GM12865 (cell line): Measurements from ENCODE around the gene FMN2.

Source experiments
- DNase-seq: peaks from one replicate; pipeline ENCODE4 v3.0.0; 2010; ENCODE audit warnings: low read depth
- H3K4me3 ChIP-seq: 2 replicates; pipeline ENCODE4 v1.5.1; 2011; ENCODE audit warnings: mild to moderate bottlenecking, low read depth, low read length, control low read depth
- TF ChIP-seq, protein P1 (sequence below): IDR thresholded peaks from 2 replicates; pipeline ENCODE4 v1.5.1; 2011; ENCODE audit warnings: low read length, control low read depth, low read depth, inconsistent platforms; ENCODE audit not compliant: insufficient read depth; ENCODE audit errors: missing control alignments

Gene FMN2

DNA sequence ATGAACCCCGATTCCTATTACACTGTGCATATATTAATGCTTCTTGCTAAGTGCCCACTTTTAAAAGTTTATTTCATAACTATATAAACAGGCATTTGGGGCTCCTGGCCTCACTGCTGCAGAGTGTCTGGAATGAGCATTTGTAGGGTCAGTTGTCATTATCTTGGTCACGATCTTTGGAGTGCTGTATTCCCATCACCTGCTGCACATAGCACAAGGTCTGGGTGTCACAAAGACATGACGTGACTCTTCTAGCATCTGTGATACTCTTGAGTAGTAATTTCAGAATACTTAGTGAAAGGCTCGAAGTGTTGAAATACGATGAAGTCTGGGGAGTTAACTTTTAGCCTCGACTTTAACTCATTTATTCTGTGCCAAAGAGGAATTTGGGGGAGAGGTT, 186.4 kb downstream of the FMN2 start:
- DNase-seq, result no peak
- no peak overlapping the region for H3K4me3 ChIP-seq
- TF ChIP-seq, protein P1, sequence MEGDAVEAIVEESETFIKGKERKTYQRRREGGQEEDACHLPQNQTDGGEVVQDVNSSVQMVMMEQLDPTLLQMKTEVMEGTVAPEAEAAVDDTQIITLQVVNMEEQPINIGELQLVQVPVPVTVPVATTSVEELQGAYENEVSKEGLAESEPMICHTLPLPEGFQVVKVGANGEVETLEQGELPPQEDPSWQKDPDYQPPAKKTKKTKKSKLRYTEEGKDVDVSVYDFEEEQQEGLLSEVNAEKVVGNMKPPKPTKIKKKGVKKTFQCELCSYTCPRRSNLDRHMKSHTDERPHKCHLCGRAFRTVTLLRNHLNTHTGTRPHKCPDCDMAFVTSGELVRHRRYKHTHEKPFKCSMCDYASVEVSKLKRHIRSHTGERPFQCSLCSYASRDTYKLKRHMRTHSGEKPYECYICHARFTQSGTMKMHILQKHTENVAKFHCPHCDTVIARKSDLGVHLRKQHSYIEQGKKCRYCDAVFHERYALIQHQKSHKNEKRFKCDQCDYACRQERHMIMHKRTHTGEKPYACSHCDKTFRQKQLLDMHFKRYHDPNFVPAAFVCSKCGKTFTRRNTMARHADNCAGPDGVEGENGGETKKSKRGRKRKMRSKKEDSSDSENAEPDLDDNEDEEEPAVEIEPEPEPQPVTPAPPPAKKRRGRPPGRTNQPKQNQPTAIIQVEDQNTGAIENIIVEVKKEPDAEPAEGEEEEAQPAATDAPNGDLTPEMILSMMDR, result no peak

DNA sequence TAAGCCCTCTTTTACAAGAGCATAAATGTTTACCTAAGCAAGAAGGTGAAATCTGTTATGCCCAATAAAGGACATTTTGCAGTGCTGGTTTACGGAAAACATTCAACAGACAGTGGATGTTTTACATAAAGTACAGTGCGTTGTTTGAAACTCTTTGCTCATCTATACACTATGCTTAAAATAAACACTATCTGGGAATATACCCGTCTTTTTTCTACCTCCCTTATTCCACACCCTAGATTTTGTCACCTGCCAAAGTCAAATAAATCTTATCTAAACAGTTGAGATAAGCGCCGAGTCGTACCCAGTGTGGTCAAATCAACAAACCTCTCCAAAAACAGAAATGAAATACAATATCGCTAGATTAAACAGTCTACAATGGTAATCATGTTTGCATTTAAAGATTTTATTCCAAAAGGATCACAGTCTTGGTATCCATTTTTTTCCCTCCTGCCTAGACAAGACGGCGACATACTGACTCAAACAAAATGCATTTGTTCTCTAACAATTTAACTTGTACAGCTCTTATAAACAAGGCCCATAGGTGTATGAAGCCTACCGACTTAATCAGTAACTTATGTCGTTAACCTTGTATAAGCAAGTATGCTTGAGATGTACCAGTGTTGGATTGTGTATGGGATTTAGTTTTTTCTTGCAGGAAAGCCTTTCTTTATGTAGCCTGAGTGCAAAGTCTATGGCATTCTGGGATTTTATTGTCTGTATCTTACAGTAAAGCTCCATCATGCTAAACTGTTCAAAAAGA, 189.1 kb downstream of the FMN2 start:
- no peak overlapping the region for H3K4me3 ChIP-seq
- no peak for DNase-seq
- TF ChIP-seq, protein P1, result no peak

DNA sequence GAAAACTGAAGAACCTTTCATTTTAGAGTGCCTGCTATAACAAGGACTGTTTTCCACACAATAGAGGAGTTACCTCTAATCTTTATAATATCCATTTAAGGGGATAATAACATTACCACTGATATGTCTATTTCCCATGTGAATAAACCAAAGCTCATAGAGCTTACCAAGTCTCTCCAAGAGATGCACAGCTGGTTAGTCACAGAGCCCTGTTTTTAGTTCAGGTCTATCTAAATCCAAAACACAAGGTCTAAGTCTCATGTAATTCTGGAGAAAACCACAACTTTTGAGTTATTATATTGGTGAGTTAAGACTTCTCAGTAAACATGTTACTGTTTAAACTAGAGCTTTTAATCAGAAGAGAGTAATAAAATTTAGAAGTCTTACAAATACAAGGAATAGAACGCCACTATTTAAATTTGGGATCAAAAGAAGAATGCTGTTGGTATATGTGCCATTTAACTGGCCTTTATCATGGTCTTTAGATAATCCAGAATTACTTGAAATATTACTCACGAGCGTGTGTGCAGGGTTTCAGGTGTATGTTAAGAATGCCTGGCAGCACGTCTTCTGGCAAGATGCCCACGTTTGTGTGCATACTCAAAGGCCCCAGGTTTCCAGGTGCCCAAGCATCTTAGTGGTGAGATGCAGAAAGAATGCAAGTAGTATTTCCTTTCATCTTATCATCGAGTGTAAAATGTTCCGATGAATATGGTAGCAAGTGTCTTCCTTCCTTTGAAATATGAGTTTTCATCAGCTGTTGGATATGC, 190.6 kb downstream of the FMN2 start:
- DNase-seq, result no peak
- TF ChIP-seq, protein P1, result no peak

DNA sequence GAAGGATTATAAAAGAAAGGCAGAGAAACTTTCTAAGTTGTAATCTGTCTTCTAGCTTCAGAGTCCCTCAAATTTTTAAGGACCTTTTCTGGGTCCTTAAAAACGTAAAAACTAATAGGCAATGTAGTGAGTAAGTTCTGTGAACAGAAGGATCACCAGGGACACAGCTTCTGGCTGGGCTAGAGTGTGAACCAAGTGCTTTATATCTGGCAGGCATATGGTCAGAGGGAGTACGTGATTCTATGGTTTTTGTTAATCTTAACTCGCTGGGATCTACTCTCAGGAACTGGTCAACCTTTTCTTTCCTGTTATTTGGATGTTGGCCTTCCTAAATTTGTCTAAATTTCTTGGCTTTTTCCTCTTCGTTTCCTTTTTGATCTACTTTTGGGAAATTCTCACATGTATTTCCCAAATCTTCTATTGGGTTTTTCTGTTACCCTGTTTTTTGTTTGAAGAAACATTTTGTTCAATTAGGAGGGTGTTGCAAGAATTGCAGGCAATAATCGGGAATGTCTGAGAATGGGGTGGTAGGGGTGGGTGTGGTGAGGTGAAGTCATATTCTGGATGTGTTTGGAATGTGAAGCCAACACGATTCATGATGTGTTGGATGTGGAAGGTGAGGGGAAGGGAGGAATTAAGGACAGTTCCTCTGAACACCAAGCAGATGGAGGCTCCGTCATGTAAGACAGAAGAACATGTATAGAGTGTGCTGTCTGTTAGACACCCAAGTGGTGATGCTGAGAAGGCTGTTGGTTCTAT, 193.2 kb downstream of the FMN2 start:
- H3K4me3 ChIP-seq, result no peak overlapping the region
- no peak for DNase-seq
- TF ChIP-seq, protein P1, result no peak

More for the DNA sequence above, 190.6 kb downstream of the FMN2 start:
- no peak overlapping the region for H3K4me3 ChIP-seq

DNA sequence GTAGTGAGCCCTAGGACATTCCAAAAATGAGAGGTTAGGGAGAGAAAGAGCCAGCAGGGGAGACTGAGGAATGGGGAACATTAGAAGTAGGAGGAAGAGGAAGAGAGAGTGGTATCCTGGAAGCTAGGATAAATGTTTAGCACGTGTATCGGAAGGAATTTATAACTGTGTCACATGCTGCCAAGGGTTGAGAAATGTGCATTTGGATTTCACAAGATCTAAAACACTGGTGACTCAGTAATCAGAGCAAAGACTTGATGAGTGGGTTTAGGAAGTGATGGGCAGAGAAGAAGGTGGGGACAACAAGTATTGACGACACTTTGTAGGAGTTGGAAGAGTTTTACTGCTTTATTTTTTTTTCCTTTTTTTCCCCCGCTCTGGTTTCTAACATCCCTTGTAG, 193.9 kb downstream of the FMN2 start:
- no peak for DNase-seq
- no peak overlapping the region for H3K4me3 ChIP-seq
- TF ChIP-seq, protein P1, result no peak

DNA sequence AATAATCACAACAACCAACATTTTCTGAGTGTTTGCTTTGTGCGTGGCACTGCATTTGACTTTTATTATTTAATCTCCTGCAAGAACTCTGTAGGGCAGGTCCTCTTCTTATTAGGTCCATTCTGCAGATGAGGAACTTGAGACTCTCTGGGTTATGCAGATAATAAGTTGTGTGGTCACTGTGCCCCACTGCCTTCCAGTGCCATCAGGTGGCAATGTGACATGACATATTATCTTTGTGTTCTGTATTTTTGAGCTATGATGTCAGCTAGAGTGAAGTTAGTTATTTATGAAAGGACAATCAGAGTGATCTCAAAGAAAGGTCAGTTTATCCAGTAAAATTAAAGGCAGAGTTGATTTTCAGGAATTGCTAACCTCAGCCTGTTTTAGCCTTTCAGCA, 196.0 kb downstream of the FMN2 start:
- no peak overlapping the region for H3K4me3 ChIP-seq
- TF ChIP-seq, protein P1, result no peak
- no peak for DNase-seq
